ENCODE results near the gene CDK2.
A peak's percentile ranks its signal among the peaks of the same experiment; 100 is the strongest.

CDK2 gene

GRCh38 chr12:55942055-55942454, 24.6 kb upstream of the CDK2 start:
- Histone ChIP-seq H3K9me3 (ENCODE audit: insufficient read depth, low read depth, low read length) (no peaks in the 10 kb centered on the region), H3K36me3 (ENCODE audit: insufficient read depth, low read depth, low read length) (no peaks in the 10 kb centered on the region), H3K4me1 (ENCODE audit: insufficient read depth, low read length) (peaks cover 8% of the 10 kb centered on the region; the same call in 1 of the 2 replicates), H3K9ac (ENCODE audit: low read depth, low read length) (no peak overlapping the region), H3K4me3 (ENCODE audit: low read length) (no peak overlapping the region), H3K27ac (ENCODE audit: low read length) (no peak overlapping the region), H3K27me3 (ENCODE audit: insufficient read depth, low read length) (no peaks in the 10 kb centered on the region)

- Histone ChIP-seq H3K27ac (ENCODE audit: low read length) (no peak overlapping the region), H3K4me1 (ENCODE audit: insufficient read depth, low read length) (peaks cover 8% of the 10 kb centered on the region; the same call in 1 of the 2 replicates), H3K9me3 (ENCODE audit: insufficient read depth, low read depth, low read length) (no peaks in the 10 kb centered on the region), H3K36me3 (ENCODE audit: insufficient read depth, low read depth, low read length) (no peaks in the 10 kb centered on the region), H3K27me3 (ENCODE audit: insufficient read depth, low read length) (no peaks in the 10 kb centered on the region), H3K9ac (ENCODE audit: low read depth, low read length) (no peak overlapping the region), H3K4me3 (ENCODE audit: low read length) (no peak overlapping the region)
These were observed 24.0 kb upstream of the CDK2 start for GRCh38 chr12:55942577-55943136.

- Histone ChIP-seq H3K9me3 (ENCODE audit: insufficient read depth, low read depth, low read length) (no peaks in the 10 kb centered on the region), H3K4me1 (ENCODE audit: insufficient read depth, low read length) (no peaks in the 10 kb centered on the region), H3K36me3 (ENCODE audit: insufficient read depth, low read depth, low read length) (0 out of 2 replicates have a peak, but pooled peaks cover 4% of the 10 kb centered on the region), H3K27ac (ENCODE audit: low read length) (no peak overlapping the region), H3K4me3 (ENCODE audit: low read length) (no peak overlapping the region), H3K9ac (ENCODE audit: low read depth, low read length) (no peak overlapping the region), H3K27me3 (ENCODE audit: insufficient read depth, low read length) (no peaks in the 10 kb centered on the region)
These were observed 20.1 kb upstream of the CDK2 start for GRCh38 chr12:55946553-55946952.

GRCh38 chr12:55955344-55955743, 11.3 kb upstream of the CDK2 start:
- Histone ChIP-seq H3K27ac (ENCODE audit: low read length) (no peak overlapping the region), H3K9me3 (ENCODE audit: insufficient read depth, low read depth, low read length) (no peaks in the 10 kb centered on the region), H3K4me3 (ENCODE audit: low read length) (no peak overlapping the region), H3K36me3 (ENCODE audit: insufficient read depth, low read depth, low read length) (peaks cover 73% of the 10 kb centered on the region), H3K27me3 (ENCODE audit: insufficient read depth, low read length) (no peaks in the 10 kb centered on the region), H3K4me1 (ENCODE audit: insufficient read depth, low read length) (no peaks in the 10 kb centered on the region), H3K9ac (ENCODE audit: low read depth, low read length) (no peak overlapping the region)

- no peak overlapping the region for H3K4me3 ChIP-seq (ENCODE audit: low read length)
- H3K36me3 ChIP-seq (ENCODE audit: insufficient read depth, low read depth, low read length): peaks cover 73% of the 10 kb centered on the region
- no peak overlapping the region for H3K27ac ChIP-seq (ENCODE audit: low read length)
- H3K9ac ChIP-seq (ENCODE audit: low read depth, low read length): no peak overlapping the region
- H3K4me1 ChIP-seq (ENCODE audit: insufficient read depth, low read length): no peaks in the 10 kb centered on the region
- no peaks in the 10 kb centered on the region for H3K27me3 ChIP-seq (ENCODE audit: insufficient read depth, low read length)
- no peaks in the 10 kb centered on the region for H3K9me3 ChIP-seq (ENCODE audit: insufficient read depth, low read depth, low read length)
These were observed 10.7 kb upstream of the CDK2 start for GRCh38 chr12:55955800-55956508.

GRCh38 chr12:55957106-55957859, 9.3 kb upstream of the CDK2 start:
- no peak overlapping the region for H3K27ac ChIP-seq (ENCODE audit: low read length)
- peaks cover 66% of the 10 kb centered on the region for H3K36me3 ChIP-seq (ENCODE audit: insufficient read depth, low read depth, low read length)
- H3K9me3 ChIP-seq (ENCODE audit: insufficient read depth, low read depth, low read length): no peaks in the 10 kb centered on the region
- H3K4me1 ChIP-seq (ENCODE audit: insufficient read depth, low read length): no peaks in the 10 kb centered on the region
- no peak overlapping the region for H3K9ac ChIP-seq (ENCODE audit: low read depth, low read length)
- H3K4me3 ChIP-seq (ENCODE audit: low read length): no peak overlapping the region
- no peaks in the 10 kb centered on the region for H3K27me3 ChIP-seq (ENCODE audit: insufficient read depth, low read length)

- no peak overlapping the region for H3K4me3 ChIP-seq (ENCODE audit: low read length)
- H3K9ac ChIP-seq (ENCODE audit: low read depth, low read length): no peak overlapping the region
- H3K27ac ChIP-seq (ENCODE audit: low read length): no peak overlapping the region
- H3K9me3 ChIP-seq (ENCODE audit: insufficient read depth, low read depth, low read length): no peaks in the 10 kb centered on the region
- no peaks in the 10 kb centered on the region for H3K27me3 ChIP-seq (ENCODE audit: insufficient read depth, low read length)
- peaks cover 16% of the 10 kb centered on the region; the same call in 1 of the 2 replicates for H3K36me3 ChIP-seq (ENCODE audit: insufficient read depth, low read depth, low read length)
- peaks cover 3% of the 10 kb centered on the region; the same call in 1 of the 2 replicates for H3K4me1 ChIP-seq (ENCODE audit: insufficient read depth, low read length)
These were observed 2.9 kb upstream of the CDK2 start for GRCh38 chr12:55963760-55964159.

GRCh38 chr12:55965240-55965639, 1.4 kb upstream of the CDK2 start:
- no peak overlapping the region for H3K27ac ChIP-seq (ENCODE audit: low read length)

GRCh38 chr12:55965941-55966407, 656 bp upstream of the CDK2 start, which contains the start of gene PMEL:
PMEL (minus strand) TSS chr12:55966042; CDS start chr12:55966011, 31 bp downstream.
- Histone ChIP-seq H3K36me3 (ENCODE audit: insufficient read depth, low read depth, low read length) (peaks cover 32% of the 10 kb centered on the region), H3K9ac (ENCODE audit: low read depth, low read length) (peak within 1 kb of the TSS; percentile 92), H3K4me1 (ENCODE audit: insufficient read depth, low read length) (peaks cover 3% of the 10 kb centered on the region; the same call in 1 of the 2 replicates), H3K4me3 (ENCODE audit: low read length) (peak within 1 kb of the TSS; percentile 97), H3K9me3 (ENCODE audit: insufficient read depth, low read depth, low read length) (no peaks in the 10 kb centered on the region), H3K27ac (ENCODE audit: low read length) (no peak within 1 kb of the TSS), H3K27me3 (ENCODE audit: insufficient read depth, low read length) (no peaks in the 10 kb centered on the region)

More at GRCh38 chr12:55965240-55965639, 1.4 kb upstream of the CDK2 start:
- Histone ChIP-seq H3K9ac (ENCODE audit: low read depth, low read length) (peak overlapping the region; percentile 92; the same call in 1 of the 2 replicates), H3K36me3 (ENCODE audit: insufficient read depth, low read depth, low read length) (peaks cover 25% of the 10 kb centered on the region; the same call in 1 of the 2 replicates), H3K27me3 (ENCODE audit: insufficient read depth, low read length) (no peaks in the 10 kb centered on the region), H3K9me3 (ENCODE audit: insufficient read depth, low read depth, low read length) (no peaks in the 10 kb centered on the region), H3K4me1 (ENCODE audit: insufficient read depth, low read length) (peaks cover 3% of the 10 kb centered on the region; the same call in 1 of the 2 replicates), H3K4me3 (ENCODE audit: low read length) (peak overlapping the region; percentile 97)

DNA sequence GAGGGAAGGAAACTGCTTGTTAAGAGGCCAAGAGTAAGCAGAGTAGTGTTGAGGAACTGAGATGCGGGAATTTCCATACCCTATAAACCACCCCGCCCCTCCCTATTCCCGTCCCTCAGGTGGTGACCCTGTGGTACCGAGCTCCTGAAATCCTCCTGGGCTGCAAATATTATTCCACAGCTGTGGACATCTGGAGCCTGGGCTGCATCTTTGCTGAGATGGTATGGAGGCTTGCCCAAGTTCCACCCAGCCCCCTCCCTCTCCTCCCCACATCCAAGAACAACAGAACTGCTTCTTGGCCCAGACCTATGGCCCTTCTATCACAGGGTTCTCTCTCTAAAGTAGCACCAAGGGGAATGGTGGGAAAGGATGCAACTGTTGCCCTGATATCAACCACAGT, 2.7 kb downstream of the CDK2 start:
- H3K27me3 ChIP-seq (ENCODE audit: insufficient read depth, low read length): no peaks in the 10 kb centered on the region
- no peak overlapping the region for H3K27ac ChIP-seq (ENCODE audit: low read length)
- peaks cover 46% of the 10 kb centered on the region for H3K36me3 ChIP-seq (ENCODE audit: insufficient read depth, low read depth, low read length)
- no peaks in the 10 kb centered on the region for H3K9me3 ChIP-seq (ENCODE audit: insufficient read depth, low read depth, low read length)
- H3K4me3 ChIP-seq (ENCODE audit: low read length): no peak overlapping the region
- H3K4me1 ChIP-seq (ENCODE audit: insufficient read depth, low read length): peaks cover 8% of the 10 kb centered on the region; the same call in 1 of the 2 replicates
- H3K9ac ChIP-seq (ENCODE audit: low read depth, low read length): no peak overlapping the region

DNA sequence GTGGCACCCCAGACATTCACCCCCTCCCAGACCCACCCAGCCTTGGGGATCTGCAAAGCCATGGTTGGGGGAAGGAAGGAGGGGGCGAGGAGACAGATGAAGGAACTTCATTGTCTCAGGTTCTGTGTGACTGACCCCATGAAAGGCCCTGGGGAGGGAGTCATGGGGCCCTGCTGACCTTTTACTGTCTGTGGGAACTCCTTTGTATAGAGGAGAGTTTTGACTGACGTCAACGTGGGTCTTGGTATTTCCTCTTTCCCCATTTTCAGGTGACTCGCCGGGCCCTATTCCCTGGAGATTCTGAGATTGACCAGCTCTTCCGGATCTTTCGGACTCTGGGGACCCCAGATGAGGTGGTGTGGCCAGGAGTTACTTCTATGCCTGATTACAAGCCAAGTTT, 4.1 kb downstream of the CDK2 start:
- H3K9ac ChIP-seq (ENCODE audit: low read depth, low read length): no peak overlapping the region
- H3K27ac ChIP-seq (ENCODE audit: low read length): no peak overlapping the region
- no peaks in the 10 kb centered on the region for H3K27me3 ChIP-seq (ENCODE audit: insufficient read depth, low read length)
- H3K4me1 ChIP-seq (ENCODE audit: insufficient read depth, low read length): peaks cover 10% of the 10 kb centered on the region; the same call in 1 of the 2 replicates
- H3K36me3 ChIP-seq (ENCODE audit: insufficient read depth, low read depth, low read length): peaks cover 46% of the 10 kb centered on the region
- no peak overlapping the region for H3K4me3 ChIP-seq (ENCODE audit: low read length)
- H3K9me3 ChIP-seq (ENCODE audit: insufficient read depth, low read depth, low read length): no peaks in the 10 kb centered on the region

All from iPS-20b (cell line).